SK-N-SH (cell line): ENCODE data around the gene SYNE2. TPM values are rescaled to one million over a fixed set of nuclear protein-coding genes. Genes with fewer than 3 reads are reported as not detected.

Source experiments
- CTCF ChIA-PET: fragments of 300-600, 350-600 bp; formaldehyde crosslinking; extraction: SDS; loops from one replicate; lab custom pipeline; 2021; lab: Yijun Ruan, JAX
- POLR2A ChIA-PET: fragments of 350-600 bp; sonication (Branson Sonifier 250); formaldehyde crosslinking; extraction: SDS; loops from one replicate; lab custom pipeline; 2020; ENCODE audit warnings: antibody characterized with exemption, inconsistent platforms; lab: Yijun Ruan, JAX
- DNase-seq: peaks from one replicate; pipeline ENCODE4 v3.0.0; 2012
- H2AFZ ChIP-seq: fragments of 200-600 bp; sonication (generic); 2 replicates; pipeline ENCODE4 v1.8.1; 2016; ENCODE audit warnings: antibody characterized with exemption, mild to moderate bottlenecking, low read depth
- H3F3A ChIP-seq: fragments of 200-600 bp; sonication (generic); replicated peaks from 2 replicates; pipeline ENCODE3; 2016; ENCODE audit warnings: antibody characterized with exemption, mild to moderate bottlenecking; ENCODE audit not compliant: insufficient read depth
- H3K27ac ChIP-seq, 2 experiments: fragments of 200-500 bp in 1 of 2; fragments of 200-600 bp in 1 of 2; sonication (Bioruptor generic) in 1 of 2; sonication (generic), shearing (Covaris generic) in 1 of 2; 2 replicates each; pipeline versions ENCODE4 v1.5.1 to v1.6.1; 2014 to 2016; ENCODE audit warnings: low read depth in 2 of 2, inconsistent platforms in 1 of 2, low read length in 1 of 2, mild to moderate bottlenecking in 1 of 2, mixed read lengths in 1 of 2
- H3K27me3 ChIP-seq: fragments of 200-600 bp; sonication (generic), shearing (Covaris generic); 2 replicates; pipeline ENCODE4 v1.6.1; 2016; ENCODE audit warnings: mixed run types; ENCODE audit not compliant: insufficient read depth
- H3K36me3 ChIP-seq, 2 experiments: fragments of 200-500 bp in 1 of 2; fragments of 200-600 bp in 1 of 2; sonication (Bioruptor generic) in 1 of 2; sonication (generic) in 1 of 2; replicated peaks in 1 of 2; 2 replicates each; pipeline versions ENCODE3 to v1.5.1; 2014 to 2016; ENCODE audit warnings: low read length in 1 of 2, mild to moderate bottlenecking in 1 of 2; ENCODE audit not compliant: insufficient read depth in 2 of 2, control insufficient read depth in 1 of 2
- H3K4me1 ChIP-seq, 2 experiments: fragments of 200-500 bp in 1 of 2; fragments of 200-600 bp in 1 of 2; sonication (Bioruptor generic) in 1 of 2; sonication (generic), shearing (Covaris generic) in 1 of 2; 2 replicates each; pipeline versions ENCODE4 v1.5.1 to v1.6.1; 2014 to 2016; ENCODE audit warnings: low read depth in 1 of 2, low read length in 1 of 2, mixed run types in 1 of 2; ENCODE audit not compliant: insufficient read depth in 2 of 2, control insufficient read depth in 1 of 2
- H3K4me2 ChIP-seq: fragments of 200-600 bp; sonication (generic), shearing (Covaris generic); 2 replicates; pipeline ENCODE4 v1.6.1; 2017; ENCODE audit warnings: mixed run types
- H3K4me3 ChIP-seq, 2 experiments: fragments of 200-500 bp in 1 of 2; fragments of 200-600 bp in 1 of 2; sonication (Bioruptor generic) in 1 of 2; sonication (generic), shearing (Covaris generic) in 1 of 2; 2 replicates each; pipeline versions ENCODE4 v1.5.1 to v1.8.1; 2014 to 2016; ENCODE audit warnings: low read depth in 2 of 2, inconsistent platforms in 1 of 2, low read length in 1 of 2, mild to moderate bottlenecking in 1 of 2, mixed read lengths in 1 of 2, moderate library complexity in 1 of 2
- H3K79me2 ChIP-seq: fragments of 200-600 bp; sonication (generic); 2 replicates; pipeline ENCODE4 v1.8.1; 2017; ENCODE audit warnings: mild to moderate bottlenecking; ENCODE audit not compliant: insufficient read depth
- H3K9ac ChIP-seq: fragments of 200-600 bp; sonication (generic); 2 replicates; pipeline ENCODE4 v1.6.1; 2017; ENCODE audit warnings: mixed run types
- H3K9me2 ChIP-seq: fragments of 200-600 bp; sonication (generic); 2 replicates; pipeline ENCODE4 v1.6.1; 2017; ENCODE audit warnings: mixed run types
- H3K9me3 ChIP-seq: fragments of 200-600 bp; sonication (generic); 2 replicates; pipeline ENCODE4 v1.6.1; 2017; ENCODE audit warnings: mixed run types, mild to moderate bottlenecking, moderate library complexity
- H4K20me1 ChIP-seq: fragments of 200-600 bp; sonication (generic); 2 replicates; pipeline ENCODE4 v1.6.1; 2017; ENCODE audit warnings: mild to moderate bottlenecking, mixed run types; ENCODE audit not compliant: insufficient read depth
- ELF1 ChIP-seq: IDR thresholded peaks from 2 replicates; pipeline ENCODE4 v1.4.0; 2012
- FOSL2 ChIP-seq: IDR thresholded peaks from 2 replicates; pipeline ENCODE4 v1.4.0; 2012; ENCODE audit warnings: low read depth, mild to moderate bottlenecking, moderate library complexity, borderline replicate concordance
- FOXM1 ChIP-seq: IDR thresholded peaks from 2 replicates; pipeline ENCODE4 v1.4.0; 2012; ENCODE audit warnings: low read depth, mild to moderate bottlenecking
- GATA2 ChIP-seq: sonication (generic); formaldehyde crosslinking; IDR thresholded peaks from 2 replicates; pipeline ENCODE4 v1.5.0; 2020; ENCODE audit warnings: mild to moderate bottlenecking, missing genetic modification reagents
- MEF2A ChIP-seq: IDR thresholded peaks from 2 replicates; pipeline ENCODE4 v1.4.0; 2012; ENCODE audit warnings: low read depth, borderline replicate concordance
- NFIC ChIP-seq: IDR thresholded peaks from 2 replicates; pipeline ENCODE4 v1.4.0; 2012; ENCODE audit warnings: borderline replicate concordance
- NRF1 ChIP-seq: IDR thresholded peaks from 2 replicates; pipeline ENCODE4 v1.6.1; 2012; ENCODE audit warnings: low read depth, mild to moderate bottlenecking, low read length
- POLR2AphosphoS5 ChIP-seq: IDR thresholded peaks from 2 replicates; pipeline ENCODE4 v1.6.1; 2012; ENCODE audit warnings: low read depth, low read length
- RAD21 ChIP-seq: IDR thresholded peaks from 2 replicates; pipeline ENCODE4 v1.6.1; 2012; ENCODE audit warnings: mild to moderate bottlenecking, low read length
- RXRA ChIP-seq: IDR thresholded peaks from 2 replicates; pipeline ENCODE4 v1.4.0; 2012; ENCODE audit warnings: low read depth, mild to moderate bottlenecking, borderline replicate concordance
- TAF1 ChIP-seq: IDR thresholded peaks from 2 replicates; pipeline ENCODE4 v1.6.1; 2012; ENCODE audit warnings: low read depth, mild to moderate bottlenecking, low read length, moderate library complexity, borderline replicate concordance
- TEAD4 ChIP-seq: IDR thresholded peaks from 2 replicates; pipeline ENCODE4 v1.4.0; 2012; ENCODE audit warnings: mild to moderate bottlenecking, borderline replicate concordance; ENCODE audit not compliant: insufficient read depth
- YY1 ChIP-seq: IDR thresholded peaks from 2 replicates; pipeline ENCODE4 v1.4.0; 2012; ENCODE audit warnings: low read depth, mild to moderate bottlenecking
- WGBS: methylation state at CpG from one replicate; pipeline ENCODE4 v1.1.6; 2017; ENCODE audit warnings: low lambda C conversion rate; 5-methylcytosine and 5-hydroxymethylcytosine counted together
- polyA plus RNA-seq, 3 experiments: library from polyadenylated mRNA; depleted of rRNA; stranded (reverse); fragments of >200 nt; gene quantifications; 2 replicates each; pipeline ENCODE4 v1.2.3, GENCODE V29; 2012
- TF ChIP-seq, protein P1 (sequence below): IDR thresholded peaks from 2 replicates; pipeline ENCODE4; 2012
- TF ChIP-seq, protein P2 (sequence below): IDR thresholded peaks from 2 replicates; pipeline ENCODE4 v1.4.0; 2012; ENCODE audit warnings: low read depth, borderline replicate concordance
- TF ChIP-seq, protein P3 (sequence below): fragments of 200-600 bp; sonication (generic); IDR thresholded peaks from 2 replicates; pipeline ENCODE4 v1.6.1; 2017; ENCODE audit warnings: antibody characterized with exemption, mild to moderate bottlenecking, moderate library complexity
- TF ChIP-seq, protein P4 (sequence below): IDR thresholded peaks from 2 replicates; pipeline ENCODE4 v1.4.0; 2012; ENCODE audit warnings: low read depth
- TF ChIP-seq, protein P5 (sequence below): IDR thresholded peaks from 2 replicates; pipeline ENCODE4 v1.4.0; 2012; ENCODE audit warnings: low read depth, borderline replicate concordance

Gene SYNE2
- polyA plus RNA-seq, 1 of the 3 experiments (the other 2 are of a cell fraction): 7.1 TPM

DNA sequence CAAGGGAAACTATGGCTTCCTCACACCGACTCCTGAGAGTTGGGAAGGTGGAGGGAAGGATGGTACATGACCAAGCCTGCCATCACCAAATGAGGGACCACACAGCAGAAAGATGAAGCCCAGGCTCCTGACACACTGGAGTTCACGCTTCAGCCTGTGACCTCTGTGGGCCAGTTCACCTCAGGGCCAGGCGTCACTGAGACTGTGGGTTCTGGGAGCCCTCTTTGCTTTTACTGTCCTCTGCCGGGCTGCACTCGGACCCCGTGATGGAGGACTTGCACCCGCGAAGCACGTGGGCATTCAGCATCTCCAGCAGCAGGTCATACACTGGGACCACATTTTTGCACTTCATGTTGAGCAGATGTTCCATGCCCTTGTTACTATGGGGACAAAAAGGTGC, 380.1 kb downstream of the SYNE2 start:
- H3K27me3 ChIP-seq: no peaks in the 10 kb centered on the region
- H3K4me1 ChIP-seq: peaks cover 9 to 17% of the 10 kb centered on the region in 2 experiments; a peak in 2 of 4 replicates
- H3K79me2 ChIP-seq: no peaks in the 10 kb centered on the region
- DNase-seq: no peak
- no peak overlapping the region for H3K9ac ChIP-seq
- ChIA-PET POLR2A (no interaction called here), CTCF (no interaction called here)
- peaks cover 0 to 5% of the 10 kb centered on the region in 2 experiments for H3K36me3 ChIP-seq
- 95% methylated on average over 8 of the region's 9 CpGs for whole genome bisulfite sequencing
- H2AFZ ChIP-seq: no peak overlapping the region
- H3K9me3 ChIP-seq: no peaks in the 10 kb centered on the region
- peak overlapping the region in 1 of 2 experiments; percentile 36; a peak in 2 of 4 replicates for H3K27ac ChIP-seq
- H4K20me1 ChIP-seq: no peaks in the 10 kb centered on the region
- no peak overlapping the region for H3K4me2 ChIP-seq
- TF ChIP-seq TEAD4: no peak
- no peak for TF ChIP-seq ELF1
- no peak for TF ChIP-seq NFIC
- no peak for TF ChIP-seq NRF1
- no peak for TF ChIP-seq FOXM1
- no peak for TF ChIP-seq POLR2AphosphoS5
- no peak for TF ChIP-seq RAD21
- TF ChIP-seq, protein P1, sequence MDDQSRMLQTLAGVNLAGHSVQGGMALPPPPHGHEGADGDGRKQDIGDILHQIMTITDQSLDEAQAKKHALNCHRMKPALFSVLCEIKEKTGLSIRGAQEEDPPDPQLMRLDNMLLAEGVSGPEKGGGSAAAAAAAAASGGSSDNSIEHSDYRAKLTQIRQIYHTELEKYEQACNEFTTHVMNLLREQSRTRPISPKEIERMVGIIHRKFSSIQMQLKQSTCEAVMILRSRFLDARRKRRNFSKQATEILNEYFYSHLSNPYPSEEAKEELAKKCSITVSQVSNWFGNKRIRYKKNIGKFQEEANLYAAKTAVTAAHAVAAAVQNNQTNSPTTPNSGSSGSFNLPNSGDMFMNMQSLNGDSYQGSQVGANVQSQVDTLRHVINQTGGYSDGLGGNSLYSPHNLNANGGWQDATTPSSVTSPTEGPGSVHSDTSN: no peak
- H3K4me3 ChIP-seq: no peak overlapping the region
- no peaks in the 10 kb centered on the region for H3K9me2 ChIP-seq
- no peaks in the 10 kb centered on the region for H3F3A ChIP-seq

DNA sequence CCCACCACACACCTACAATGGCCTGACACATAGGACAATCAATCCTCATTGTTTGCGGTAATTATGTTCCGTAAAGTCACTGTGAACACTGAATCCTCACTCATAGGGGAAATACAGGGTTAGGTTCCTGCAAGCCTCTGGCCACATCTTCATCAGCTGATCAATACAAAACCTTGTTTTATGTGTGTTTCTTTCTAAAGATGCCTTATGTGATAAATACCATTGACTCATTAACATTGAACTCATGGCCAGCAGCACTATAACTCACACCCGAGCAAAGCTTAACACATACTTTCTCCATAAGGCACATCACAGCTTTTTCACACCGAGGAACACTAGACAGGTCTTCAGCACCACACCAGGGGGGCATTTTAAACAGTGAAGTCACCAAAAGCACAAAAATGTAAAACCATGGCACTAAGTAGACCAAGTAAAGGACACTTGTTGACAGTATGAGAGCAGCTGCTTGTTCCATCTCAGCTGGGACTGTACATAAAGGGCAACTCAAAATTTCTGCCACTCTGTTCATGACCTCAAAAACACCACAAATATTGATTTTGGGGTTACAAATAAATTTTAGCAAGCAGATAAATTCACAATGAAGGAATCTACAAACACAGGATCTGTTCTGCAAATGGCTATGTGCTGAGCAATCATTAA, 380.9 kb downstream of the SYNE2 start:
- Histone ChIP-seq H3K4me2 (no peak overlapping the region), H3K4me3 (no peak overlapping the region), H3K9me2 (no peaks in the 10 kb centered on the region), H3K79me2 (no peaks in the 10 kb centered on the region), H3K27ac (no peak overlapping the region), H3F3A (no peaks in the 10 kb centered on the region), H3K4me1 (peaks cover 9 to 17% of the 10 kb centered on the region in 2 experiments; a peak in 2 of 4 replicates), H3K9ac (no peak overlapping the region), H3K9me3 (no peaks in the 10 kb centered on the region), H3K27me3 (no peaks in the 10 kb centered on the region), H2AFZ (no peak overlapping the region), H4K20me1 (no peaks in the 10 kb centered on the region), H3K36me3 (peaks cover 0 to 3% of the 10 kb centered on the region in 2 experiments)
- WGBS: 92% methylated on average over 4 of the region's 4 CpGs
- no peak for DNase-seq
- ChIA-PET CTCF (interaction anchor here (0.8 to 1.3 kb wide), 2 partner anchors 37 to 60 kb away, joined by 3 to 5 read pairs; partner anchors contain the start of gene ESR2), POLR2A (no interaction called here)
- TF ChIP-seq, protein P2, sequence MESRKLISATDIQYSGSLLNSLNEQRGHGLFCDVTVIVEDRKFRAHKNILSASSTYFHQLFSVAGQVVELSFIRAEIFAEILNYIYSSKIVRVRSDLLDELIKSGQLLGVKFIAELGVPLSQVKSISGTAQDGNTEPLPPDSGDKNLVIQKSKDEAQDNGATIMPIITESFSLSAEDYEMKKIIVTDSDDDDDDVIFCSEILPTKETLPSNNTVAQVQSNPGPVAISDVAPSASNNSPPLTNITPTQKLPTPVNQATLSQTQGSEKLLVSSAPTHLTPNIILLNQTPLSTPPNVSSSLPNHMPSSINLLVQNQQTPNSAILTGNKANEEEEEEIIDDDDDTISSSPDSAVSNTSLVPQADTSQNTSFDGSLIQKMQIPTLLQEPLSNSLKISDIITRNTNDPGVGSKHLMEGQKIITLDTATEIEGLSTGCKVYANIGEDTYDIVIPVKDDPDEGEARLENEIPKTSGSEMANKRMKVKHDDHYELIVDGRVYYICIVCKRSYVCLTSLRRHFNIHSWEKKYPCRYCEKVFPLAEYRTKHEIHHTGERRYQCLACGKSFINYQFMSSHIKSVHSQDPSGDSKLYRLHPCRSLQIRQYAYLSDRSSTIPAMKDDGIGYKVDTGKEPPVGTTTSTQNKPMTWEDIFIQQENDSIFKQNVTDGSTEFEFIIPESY: no peak
- no peak for TF ChIP-seq TAF1
- TF ChIP-seq POLR2AphosphoS5: no peak
- TF ChIP-seq, protein P3, sequence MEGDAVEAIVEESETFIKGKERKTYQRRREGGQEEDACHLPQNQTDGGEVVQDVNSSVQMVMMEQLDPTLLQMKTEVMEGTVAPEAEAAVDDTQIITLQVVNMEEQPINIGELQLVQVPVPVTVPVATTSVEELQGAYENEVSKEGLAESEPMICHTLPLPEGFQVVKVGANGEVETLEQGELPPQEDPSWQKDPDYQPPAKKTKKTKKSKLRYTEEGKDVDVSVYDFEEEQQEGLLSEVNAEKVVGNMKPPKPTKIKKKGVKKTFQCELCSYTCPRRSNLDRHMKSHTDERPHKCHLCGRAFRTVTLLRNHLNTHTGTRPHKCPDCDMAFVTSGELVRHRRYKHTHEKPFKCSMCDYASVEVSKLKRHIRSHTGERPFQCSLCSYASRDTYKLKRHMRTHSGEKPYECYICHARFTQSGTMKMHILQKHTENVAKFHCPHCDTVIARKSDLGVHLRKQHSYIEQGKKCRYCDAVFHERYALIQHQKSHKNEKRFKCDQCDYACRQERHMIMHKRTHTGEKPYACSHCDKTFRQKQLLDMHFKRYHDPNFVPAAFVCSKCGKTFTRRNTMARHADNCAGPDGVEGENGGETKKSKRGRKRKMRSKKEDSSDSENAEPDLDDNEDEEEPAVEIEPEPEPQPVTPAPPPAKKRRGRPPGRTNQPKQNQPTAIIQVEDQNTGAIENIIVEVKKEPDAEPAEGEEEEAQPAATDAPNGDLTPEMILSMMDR: no peak
- TF ChIP-seq RXRA: no peak
- TF ChIP-seq MEF2A: no peak
- TF ChIP-seq GATA2 (CRISPR knock-in tag): no peak
- TF ChIP-seq NFIC: no peak
- TF ChIP-seq YY1: no peak
- TF ChIP-seq, protein P4, sequence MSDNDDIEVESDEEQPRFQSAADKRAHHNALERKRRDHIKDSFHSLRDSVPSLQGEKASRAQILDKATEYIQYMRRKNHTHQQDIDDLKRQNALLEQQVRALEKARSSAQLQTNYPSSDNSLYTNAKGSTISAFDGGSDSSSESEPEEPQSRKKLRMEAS: no peak
- TF ChIP-seq, protein P5, sequence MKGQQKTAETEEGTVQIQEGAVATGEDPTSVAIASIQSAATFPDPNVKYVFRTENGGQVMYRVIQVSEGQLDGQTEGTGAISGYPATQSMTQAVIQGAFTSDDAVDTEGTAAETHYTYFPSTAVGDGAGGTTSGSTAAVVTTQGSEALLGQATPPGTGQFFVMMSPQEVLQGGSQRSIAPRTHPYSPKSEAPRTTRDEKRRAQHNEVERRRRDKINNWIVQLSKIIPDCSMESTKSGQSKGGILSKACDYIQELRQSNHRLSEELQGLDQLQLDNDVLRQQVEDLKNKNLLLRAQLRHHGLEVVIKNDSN: no peak
- TF ChIP-seq FOSL2: no peak
